ENCODE measurements around the gene ZFP91.
A peak's percentile ranks its signal among the peaks of the same experiment; 100 is the strongest.

The ZFP91 gene

DNA sequence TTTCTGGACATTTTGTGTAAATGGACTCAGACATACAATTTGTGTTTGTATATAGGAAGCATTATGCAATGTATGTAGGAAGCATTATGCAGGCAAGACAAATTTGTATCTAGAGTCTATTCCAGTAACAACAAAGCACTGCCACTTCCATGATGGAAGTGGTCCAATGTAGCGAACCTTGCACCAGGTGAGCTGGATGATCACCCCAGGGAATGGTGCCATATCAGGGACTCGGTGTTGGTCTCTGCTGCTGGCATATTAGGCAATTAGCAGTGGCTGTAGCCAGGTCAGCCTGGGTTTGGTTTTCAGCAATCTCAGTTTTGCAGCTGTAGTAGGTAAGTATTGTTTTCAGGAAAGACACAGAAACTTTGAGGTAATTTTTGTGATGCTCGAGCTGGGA is 12.8 kb downstream of the ZFP91 start:
- no peak for DNase-seq

DNA sequence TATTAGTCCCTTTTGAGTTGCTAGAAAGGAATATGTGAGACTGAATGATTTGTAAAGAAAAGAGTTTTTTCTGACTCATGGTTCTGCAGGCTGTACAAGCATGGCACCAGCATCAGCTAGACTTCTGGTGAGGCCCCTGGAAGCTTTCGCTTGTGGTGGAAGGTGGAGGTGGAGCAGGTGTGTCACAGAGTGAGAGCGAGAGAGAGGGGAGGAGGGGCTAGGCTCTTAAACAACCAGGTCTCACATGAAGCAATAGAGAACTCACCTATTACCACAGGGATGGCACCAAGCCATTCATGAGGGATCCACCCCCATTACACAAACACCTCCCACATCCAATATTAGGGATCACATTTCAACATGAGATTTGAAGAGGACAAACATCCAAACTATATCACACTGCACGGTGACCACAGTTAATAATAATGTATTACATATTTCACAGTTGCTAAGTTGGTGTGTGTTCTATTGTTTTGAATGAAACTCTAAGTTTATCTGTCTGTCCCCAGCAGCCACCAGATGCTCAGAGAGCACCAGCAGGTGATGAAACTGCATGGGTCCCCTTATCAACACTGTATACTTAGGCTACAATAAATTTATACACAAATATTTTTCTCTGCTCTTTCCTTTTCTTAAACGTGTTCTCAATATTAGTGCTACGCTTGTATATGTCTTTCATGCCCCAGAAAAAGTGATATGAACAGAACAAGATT is 14.1 kb downstream of the ZFP91 start:
- no peak for DNase-seq

DNA sequence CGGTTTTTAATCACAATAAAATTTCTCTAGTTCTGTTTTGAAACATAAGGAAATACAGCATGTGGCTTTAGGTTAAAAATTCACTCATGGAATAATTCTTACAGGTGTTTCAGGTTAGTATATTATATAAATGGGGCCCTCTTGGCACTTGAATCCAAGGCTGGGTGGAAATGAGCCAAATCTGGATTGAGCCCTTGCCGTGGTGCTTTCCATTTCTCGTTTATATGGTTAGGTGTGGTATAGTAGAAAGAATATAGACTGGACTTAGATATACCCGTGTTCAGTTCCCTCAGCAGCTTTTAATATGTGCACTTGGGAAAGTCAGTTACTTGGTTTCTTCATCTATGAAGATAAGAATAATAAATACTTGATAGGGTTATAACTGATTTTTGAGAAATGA is 16.0 kb downstream of the ZFP91 start:
- no peak for DNase-seq

DNA sequence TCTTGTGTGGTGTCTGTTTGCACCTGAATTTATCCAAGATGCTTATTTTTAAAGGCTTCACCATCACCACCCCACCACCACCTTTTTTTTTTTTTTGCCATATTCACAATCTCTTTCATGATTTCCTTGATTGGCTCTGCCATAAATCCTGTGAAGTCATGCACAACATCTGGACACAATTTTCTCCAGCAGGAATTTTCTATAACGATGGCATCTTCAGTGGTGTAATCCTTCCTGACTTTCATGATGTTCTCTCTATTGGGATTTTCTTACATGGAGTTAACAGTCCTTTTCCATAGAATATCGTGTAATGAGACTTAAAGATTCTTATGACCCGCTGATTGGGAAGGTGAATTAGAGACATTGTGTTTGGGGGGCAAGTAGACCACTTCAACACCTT is 17.8 kb downstream of the ZFP91 start:
- DNase-seq: peak; percentile 25

DNA sequence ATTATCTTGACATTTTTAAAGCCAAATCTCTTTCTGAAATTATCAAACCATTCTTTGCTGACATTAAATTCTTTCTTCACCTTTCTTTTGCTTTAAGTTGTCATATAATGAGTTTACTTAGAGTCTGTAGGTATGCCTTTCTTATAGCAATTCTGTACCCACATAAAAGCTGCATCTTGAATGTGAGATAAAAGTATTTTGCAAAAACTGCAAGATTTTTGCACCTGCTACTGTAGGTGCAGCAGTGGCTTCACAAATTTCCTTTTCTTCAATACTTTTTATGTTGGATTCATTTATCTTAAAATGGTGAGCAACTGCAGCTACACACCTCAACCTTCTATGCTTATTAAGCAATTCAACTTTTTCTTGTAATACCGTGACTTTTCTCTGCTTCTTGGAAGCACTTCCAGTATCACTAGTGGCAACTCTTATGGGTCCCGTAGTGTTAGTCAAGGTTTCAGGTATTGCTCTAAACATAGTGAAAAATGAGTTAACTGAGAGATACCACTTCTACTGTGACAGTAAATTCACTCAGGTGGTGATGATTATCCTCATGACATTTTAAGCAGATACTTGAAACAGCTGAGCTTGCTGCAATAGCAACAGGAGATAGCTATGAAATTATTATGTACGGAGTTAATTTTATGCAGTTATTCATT is 18.8 kb downstream of the ZFP91 start:
- no peak for DNase-seq

DNA sequence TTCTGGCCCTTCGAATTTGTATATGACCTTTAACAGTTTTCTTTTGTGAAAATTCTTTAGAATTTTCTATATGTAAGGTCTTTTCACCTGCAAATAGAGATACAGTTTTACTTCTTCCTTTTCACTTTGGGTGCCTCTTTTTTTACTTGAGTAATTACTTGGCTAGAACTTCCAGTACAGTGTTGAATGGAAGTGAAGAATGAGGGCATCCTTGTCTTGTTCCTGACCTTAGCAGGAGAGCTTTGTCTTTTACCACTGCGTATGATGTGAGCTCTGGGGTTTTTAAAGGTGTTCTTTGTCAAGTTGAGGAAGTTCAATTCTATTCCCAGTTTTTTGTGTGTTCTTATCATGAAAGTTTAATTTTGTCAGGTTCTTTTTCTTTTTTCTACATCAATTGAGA is 21.6 kb downstream of the ZFP91 start:
- no peak for DNase-seq

DNA sequence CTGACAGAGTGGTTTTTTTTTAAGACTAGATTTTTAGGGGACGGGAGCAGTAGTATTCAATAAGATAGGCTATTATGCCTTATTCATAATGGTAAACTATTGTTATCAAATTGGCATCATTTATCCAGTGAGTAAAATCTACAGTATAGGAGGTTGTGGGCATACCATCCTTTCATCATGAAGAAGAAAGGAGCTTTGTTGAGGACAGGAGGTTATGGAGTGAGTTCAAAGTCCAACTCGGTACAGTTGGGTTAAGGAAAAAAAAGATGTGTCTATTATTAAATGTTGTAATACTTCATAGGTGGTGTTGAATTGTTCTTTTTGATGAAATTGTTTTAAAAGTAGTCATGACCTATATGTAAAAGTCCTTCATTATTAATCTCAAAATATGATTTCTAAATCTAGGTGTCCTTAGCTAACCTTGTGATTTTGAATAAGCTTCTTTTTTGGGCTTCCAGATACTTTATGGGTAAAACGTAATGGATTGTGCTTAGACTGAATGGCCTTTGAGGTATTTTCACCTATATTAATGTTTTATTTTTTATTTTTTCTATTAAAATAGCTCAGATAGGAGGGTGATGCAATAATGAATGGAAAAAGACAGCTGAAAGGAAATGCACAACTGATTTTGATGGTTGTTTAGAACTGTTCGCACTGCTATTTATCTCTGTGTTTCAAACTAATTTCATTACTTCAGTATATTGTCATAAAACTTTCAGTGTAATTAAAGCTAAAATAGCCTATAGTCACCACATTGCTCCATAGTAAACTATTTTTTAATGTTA is 28.3 kb downstream of the ZFP91 start:
- DNase-seq: no peak

DNA sequence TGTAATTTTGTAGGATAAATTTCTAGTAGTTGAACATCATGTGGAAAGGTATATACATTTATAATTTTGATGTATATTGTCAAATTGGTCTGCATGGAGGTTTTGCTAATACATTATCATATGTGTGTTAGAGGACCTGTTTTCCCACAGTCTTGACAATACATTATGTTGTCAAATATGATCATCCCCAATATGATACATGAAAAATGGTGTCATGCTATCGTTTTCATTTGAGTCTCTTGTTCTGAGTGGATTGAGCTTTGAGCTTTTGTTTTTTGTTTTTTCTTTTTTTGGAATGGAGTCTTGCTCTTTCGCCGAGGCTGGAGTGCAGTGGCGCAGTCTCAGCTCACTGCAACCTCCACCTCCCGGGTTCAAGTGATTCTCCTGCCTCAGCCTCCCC is 29.5 kb downstream of the ZFP91 start:
- DNase-seq: no peak

DNA sequence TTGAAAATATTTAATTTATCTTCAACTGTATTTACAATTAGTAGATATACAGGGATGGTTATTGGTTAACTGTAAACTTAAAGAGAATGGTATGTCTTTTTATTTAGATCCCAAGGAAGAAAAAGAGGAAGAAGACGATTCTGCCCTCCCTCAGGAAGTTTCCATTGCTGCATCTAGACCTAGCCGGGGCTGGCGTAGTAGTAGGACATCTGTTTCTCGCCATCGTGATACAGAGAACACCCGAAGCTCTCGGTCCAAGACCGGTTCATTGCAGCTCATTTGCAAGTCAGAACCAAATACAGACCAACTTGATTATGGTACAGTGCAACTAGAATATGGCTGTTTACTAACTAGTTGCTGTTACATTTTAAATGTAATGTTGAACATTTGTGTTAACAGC is 30.9 kb downstream of the ZFP91 start:
- no peak for DNase-seq

DNA sequence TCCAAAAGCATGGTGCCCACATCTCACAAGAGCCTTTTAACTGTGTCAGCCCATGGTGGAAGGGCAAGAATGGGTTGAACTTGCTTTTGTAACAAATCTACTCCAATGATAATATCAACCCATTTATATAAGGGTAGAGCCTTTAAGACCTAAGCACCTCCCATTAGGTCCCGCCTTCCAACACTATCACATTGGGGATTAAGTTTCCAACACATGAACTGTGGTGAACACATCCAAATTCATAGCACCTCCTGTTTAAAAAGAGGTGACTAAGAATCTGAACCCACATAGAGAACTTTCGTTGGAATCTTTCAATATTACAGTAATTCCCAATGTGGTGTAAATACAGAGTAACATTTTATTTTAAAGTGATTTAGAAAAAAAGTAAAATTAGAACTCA is 34.4 kb downstream of the ZFP91 start:
- no peak for DNase-seq

DNA sequence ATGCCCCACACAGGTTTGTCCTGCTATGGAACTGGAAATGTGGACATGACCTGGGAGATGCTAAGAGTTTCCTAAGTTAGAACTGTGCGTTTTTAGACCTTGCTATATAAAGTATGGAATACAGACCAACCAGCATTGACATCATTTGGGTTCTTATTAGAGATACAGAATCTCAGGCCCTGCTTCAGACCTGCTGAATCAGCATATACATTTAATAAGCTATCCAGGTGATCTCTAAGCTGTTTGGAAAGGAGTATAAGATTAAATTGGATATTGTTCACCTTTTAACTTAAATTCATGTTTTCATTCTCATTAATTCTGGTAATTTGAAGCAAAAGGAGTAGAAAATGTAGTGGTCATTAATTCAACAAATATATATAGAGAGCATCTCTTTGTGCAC is 36.7 kb downstream of the ZFP91 start:
- no peak for DNase-seq

DNA sequence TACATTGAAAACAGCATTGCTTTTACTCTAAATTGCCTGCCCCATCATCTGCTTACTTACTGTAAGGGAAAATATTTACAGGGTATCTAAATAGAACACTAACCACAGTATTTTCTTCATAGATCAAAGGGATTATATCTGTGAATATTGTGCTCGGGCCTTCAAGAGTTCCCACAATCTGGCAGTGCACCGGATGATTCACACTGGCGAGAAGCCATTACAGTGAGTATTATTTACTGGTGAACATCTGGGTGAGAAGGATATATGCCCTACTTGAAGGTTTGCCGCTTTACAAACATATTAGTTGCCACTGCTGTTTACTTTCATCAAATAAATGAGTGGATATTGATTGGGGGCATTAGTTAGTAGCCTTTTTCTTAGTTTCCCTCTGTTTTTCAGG is 37.7 kb downstream of the ZFP91 start:
- DNase-seq: peak; percentile 83

DNA sequence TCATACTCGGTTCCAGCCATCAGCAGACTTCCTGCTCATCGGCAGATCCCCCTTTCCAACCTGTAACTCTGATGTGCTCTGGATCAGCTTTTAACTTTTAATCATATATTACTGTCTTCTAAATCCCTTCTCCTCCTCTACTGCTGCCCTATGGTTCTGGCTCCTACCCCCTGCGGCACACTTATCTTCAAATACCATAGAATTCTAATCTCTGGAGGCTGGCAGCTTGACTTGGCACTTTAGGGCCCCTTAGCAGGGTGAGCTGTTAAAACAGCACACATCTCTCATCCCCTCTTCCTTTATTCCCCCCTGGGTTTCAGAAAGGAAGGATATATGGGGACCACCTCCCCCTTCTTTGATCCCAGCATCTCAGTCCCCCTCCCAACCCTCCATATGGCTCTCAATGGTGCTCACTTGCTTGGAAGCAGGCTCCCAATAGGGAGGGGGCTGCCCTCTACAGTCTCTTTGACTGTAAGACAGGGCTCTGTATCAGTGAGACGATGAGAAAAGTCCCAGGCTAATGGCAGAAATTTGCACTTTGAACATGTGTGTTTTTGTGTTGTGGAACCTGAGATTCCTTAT is 39.2 kb downstream of the ZFP91 start:
- DNase-seq: no peak

DNA sequence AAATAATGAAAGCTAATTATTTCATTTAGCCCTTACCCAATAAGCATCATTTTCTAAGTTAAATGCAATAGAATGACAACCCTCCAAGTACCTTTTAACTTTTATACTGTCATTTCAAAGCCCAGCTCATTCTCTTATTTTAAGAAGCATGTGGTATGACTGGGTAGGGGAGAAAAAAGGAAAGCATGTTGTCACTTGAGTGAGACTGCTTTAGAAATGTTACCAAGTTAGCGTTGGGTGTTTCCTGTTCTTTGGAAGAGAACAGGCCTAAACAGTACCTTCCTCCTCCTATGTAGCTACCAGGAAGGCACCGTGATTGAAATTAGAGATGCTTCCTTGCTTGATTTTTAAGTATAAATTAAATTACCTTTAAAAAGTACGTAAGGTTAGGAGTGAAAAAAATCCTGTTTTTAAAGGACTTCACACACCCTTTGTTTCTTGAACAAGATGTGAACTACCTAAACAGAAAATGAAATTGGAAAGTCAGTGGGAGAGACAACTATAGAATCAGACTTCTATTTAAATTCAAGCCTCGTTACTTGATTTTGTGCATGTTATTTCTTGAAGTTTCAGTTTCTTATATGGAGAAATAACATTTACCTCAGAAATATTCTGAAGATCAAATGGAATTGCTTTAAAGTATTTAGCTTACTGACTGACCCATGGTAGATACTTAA is 42.9 kb downstream of the ZFP91 start:
- DNase-seq: no peak

DNA sequence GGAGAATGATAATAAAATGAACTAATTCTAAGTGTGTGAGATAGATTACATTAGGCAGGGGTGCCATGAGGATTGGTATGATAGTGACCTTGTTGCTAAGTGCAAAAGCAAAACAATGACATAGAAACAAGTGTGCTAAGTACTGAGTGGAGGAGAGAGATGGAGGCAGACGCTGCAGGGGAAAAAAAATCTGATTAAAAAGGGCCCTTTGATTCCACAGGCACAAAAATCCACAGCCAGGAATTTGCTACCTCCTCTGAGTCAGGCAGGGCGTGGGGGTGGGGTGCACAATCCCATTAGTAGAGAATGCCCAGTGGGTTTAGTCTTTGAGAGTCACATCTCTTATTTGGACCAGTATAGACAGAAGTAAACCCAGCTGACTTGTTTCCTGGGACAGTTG is 43.5 kb downstream of the ZFP91 start, which contains the start of gene CNTF:
Gene CNTF, plus strand, starts transcription at position 322 of the 400 bp plus-strand sequence. CDS start 88 bp downstream, outside the sequence.
- peak; percentile 21 for DNase-seq

DNA sequence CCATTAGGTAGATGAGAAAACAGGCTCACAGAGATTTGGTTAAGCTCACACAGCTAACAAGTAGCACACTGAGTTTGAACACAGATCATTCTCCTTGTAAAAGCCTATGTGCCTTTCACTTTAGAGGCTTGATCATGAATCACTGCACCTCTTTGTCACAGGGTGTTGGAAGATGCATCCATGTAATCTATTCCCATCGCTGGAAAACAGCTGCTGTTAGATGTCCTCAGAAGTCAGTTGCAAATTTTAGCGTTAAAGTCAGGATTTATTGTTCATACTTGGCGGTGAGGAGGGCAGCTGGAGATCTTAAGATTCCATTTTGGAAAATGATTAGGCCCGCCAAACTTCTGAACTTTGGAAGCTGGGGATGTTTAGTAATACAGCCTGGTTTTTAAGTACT is 46.2 kb downstream of the ZFP91 start:
- no peak for DNase-seq

DNA sequence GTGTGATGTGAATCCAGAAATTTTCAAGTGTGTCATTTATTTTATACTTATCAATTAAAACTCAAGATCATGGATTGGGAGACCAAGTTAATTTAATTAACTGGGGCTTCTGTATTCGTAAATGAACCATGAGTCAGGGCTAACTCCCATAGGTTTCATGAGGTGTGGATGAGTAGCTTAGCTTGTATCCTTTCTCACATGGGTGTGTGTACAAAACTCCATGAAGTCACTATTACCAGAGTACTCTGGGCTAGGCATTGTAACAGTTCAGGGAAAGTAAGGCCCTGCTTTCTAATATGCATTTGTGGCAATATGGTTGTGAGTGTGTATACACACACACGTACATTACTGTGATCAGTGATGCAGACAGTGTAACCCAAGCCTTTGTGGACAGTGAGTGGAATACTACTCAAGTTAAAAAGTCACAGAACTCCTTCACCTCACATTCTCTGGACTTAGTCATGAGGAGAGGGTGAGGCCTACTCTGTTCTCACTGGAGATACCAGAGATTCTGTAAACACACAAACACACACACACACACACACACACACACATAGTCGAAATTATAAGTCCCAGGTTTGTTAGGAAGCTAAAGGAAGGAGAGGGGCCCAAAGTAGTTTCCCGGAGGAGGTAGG is 47.1 kb downstream of the ZFP91 start:
- DNase-seq: peak; percentile 7

DNA sequence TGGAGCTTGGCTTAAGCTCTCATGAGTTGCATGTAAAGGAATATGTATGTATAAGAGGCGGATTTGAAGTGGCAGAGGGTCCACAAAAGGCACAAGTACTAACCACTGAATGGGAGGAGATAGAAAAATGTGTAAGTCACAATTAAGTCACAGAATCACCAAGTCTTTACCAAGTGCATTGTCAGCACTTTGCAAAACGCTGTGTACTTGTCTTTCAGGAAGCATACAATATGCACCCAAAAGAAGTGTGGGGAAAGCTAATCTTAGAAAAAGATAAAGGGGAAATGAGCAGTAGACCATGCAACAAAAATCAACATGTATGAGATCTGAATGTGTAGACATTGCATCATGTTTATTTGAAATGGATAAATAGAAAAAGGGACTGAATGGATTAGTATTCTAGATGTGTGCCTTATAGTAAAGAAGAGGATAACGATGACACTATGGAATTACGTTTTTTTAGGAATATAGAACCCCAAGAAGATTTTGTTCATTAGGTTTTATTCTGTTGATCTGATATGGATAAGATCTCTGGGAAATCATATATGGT is 48.1 kb downstream of the ZFP91 start:
- DNase-seq: no peak

DNA sequence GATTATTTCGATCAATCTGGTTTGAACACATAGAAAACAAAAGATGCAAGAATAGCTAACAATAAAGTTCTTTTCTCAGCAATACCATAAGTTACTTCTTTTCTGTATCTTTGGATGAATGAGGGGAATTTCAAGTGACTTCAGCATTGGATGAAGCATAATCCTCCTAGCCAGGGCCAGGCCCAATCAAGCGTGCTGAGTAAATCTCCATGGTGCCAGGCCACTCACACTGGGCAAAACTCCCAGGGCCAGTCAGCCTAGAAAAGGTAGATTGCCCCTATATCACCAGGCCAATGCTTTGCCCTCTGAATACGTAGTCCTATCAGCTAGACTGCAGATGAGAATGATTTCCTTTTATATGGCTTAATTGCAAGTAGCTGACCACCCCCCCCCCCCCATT is 49.6 kb downstream of the ZFP91 start:
- DNase-seq: peak; percentile 4

DNA sequence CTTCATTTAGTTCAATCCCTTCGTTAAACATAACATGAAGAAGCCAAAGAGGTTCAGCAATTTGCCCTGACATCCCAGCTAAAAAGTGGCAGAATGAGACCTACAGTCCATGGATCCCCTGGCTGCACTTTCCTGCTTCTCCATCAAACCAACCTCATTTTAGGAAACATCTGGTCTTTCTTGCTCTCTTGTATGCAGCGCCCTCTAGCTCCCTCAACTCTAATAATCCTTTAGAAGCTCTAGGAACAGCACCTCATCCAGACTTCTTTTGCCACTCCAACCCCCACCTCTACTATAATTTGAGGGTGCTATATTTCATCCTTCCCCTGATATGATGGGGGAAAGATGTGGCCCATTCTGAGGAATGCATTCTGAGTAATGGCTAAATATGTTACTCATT is 51.0 kb downstream of the ZFP91 start:
- peak; percentile 54 for DNase-seq

DNA sequence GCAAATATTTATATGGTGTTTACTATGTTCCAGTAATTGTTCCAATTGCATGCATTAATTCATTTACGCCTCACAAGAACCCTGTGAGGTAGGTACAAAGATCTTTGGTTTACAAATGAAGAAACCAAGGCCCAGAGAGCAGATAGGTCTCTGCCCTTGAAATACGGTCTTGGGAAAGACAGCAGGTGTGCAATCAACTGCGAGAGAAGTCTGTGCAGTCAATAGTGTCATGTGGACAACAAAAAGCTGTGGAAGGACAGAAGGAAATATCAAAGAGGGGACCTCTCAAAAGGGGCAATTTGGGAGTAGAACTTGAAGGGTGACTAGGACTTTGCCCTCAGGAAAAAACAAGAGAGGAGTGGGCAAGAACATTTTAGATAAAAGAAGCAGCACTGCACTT is 52.5 kb downstream of the ZFP91 start:
- no peak for DNase-seq

DNA sequence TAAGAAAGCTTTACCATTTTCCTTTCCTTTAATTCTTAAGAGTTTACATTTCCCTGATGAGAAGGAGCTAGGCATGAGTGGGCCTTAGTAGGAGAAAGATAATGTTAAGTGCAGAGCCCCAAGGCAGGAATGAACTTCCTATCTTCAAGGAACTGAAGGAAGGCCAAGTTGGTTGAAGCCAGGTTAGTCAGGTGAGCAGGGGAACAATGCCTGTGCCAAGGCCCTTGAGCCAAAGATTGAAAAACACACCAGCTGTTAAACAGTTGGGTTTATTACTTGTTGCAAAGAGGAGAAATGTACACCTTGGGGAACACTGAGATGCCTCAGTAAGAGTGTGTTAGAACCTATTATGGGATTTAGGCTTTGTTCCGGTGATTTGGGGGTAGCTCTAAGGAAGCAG is 53.6 kb downstream of the ZFP91 start:
- DNase-seq: no peak

Data from fibroblast of upper back skin (primary cell).